Chondrocyte (in vitro differentiated cells): ENCODE data around the gene ZNF185. TPM values are rescaled to one million over a fixed set of nuclear protein-coding genes. Genes with fewer than 3 reads are reported as not detected.

ENCODE experiments used
- DNase-seq: peaks from one replicate; pipeline ENCODE4 v3.0.0; 2021; ENCODE audit warnings: mixed read lengths, low spot score
- H3K27ac Mint-ChIP-seq: one replicate; pipeline ENCODE4 v1.8.0; 2021; ENCODE audit warnings: mild to moderate bottlenecking, moderate library complexity, mixed read lengths; ENCODE audit not compliant: unreplicated experiment
- H3K27me3 Mint-ChIP-seq: 2 replicates; pipeline ENCODE4 v1.8.0; 2021; ENCODE audit warnings: low read depth, mixed read lengths
- H3K36me3 Mint-ChIP-seq: 2 replicates; pipeline ENCODE4 v1.8.0; 2021; ENCODE audit warnings: low read depth, mixed read lengths
- H3K4me1 Mint-ChIP-seq: 2 replicates; pipeline ENCODE4 v1.8.0; 2021; ENCODE audit warnings: low read depth, mild to moderate bottlenecking, mixed read lengths
- H3K4me3 Mint-ChIP-seq: one replicate; pipeline ENCODE4 v1.8.0; 2021; ENCODE audit warnings: mild to moderate bottlenecking, moderate library complexity, mixed read lengths; ENCODE audit not compliant: unreplicated experiment
- H3K9me3 Mint-ChIP-seq: 2 replicates; pipeline ENCODE4 v1.8.0; 2021; ENCODE audit warnings: low read depth, mixed read lengths
- CTCF ChIP-seq: fragments of 200-600 bp; sonication (generic); IDR thresholded peaks from 2 replicates; pipeline ENCODE4 v1.5.0; 2021; ENCODE audit warnings: antibody characterized with exemption, mild to moderate bottlenecking, moderate library complexity
- total RNA-seq: library from RNA; stranded (reverse); gene quantifications from 3 replicates; pipeline ENCODE4 v1.2.1, GENCODE V29; 2021

Gene ZNF185
- total RNA-seq, 1 donor from 2014 or later = 14.0 TPM

- H3K9me3 Mint-ChIP-seq = peaks cover 3% of the 10 kb centered on the region
- TF ChIP-seq CTCF = no peak
- no peak overlapping the region for H3K4me3 Mint-ChIP-seq
- H3K27ac Mint-ChIP-seq = no peak overlapping the region
- H3K4me1 Mint-ChIP-seq = peaks cover 2% of the 10 kb centered on the region
- no peaks in the 10 kb centered on the region for H3K27me3 Mint-ChIP-seq
- DNase-seq = no peak
- no peaks in the 10 kb centered on the region for H3K36me3 Mint-ChIP-seq
These were observed 25.7 kb downstream of the ZNF185 start for GRCh38 chrX:152923599-152923998.

GRCh38 chrX:152925835-152926234 lies 28.0 kb downstream of the ZNF185 start:
- Mint-ChIP-seq H3K27ac (no peak overlapping the region), H3K27me3 (no peaks in the 10 kb centered on the region), H3K9me3 (peaks cover 3% of the 10 kb centered on the region), H3K4me3 (no peak overlapping the region), H3K36me3 (no peaks in the 10 kb centered on the region), H3K4me1 (peaks cover 2% of the 10 kb centered on the region)
- no peak for TF ChIP-seq CTCF
- DNase-seq = no peak

- H3K27ac Mint-ChIP-seq = no peak overlapping the region
These were observed 28.4 kb downstream of the ZNF185 start for GRCh38 chrX:152926279-152926678.

GRCh38 chrX:152926923-152927322 lies 29.1 kb downstream of the ZNF185 start:
- no peak for TF ChIP-seq CTCF
- Mint-ChIP-seq H3K4me1 (peaks cover 2% of the 10 kb centered on the region), H3K4me3 (no peak overlapping the region), H3K27ac (no peak overlapping the region), H3K36me3 (no peaks in the 10 kb centered on the region), H3K9me3 (peaks cover 3% of the 10 kb centered on the region), H3K27me3 (no peaks in the 10 kb centered on the region)
- peak; percentile 49 for DNase-seq

More at GRCh38 chrX:152926279-152926678, 28.4 kb downstream of the ZNF185 start:
- Mint-ChIP-seq H3K4me3 (no peak overlapping the region), H3K4me1 (peaks cover 2% of the 10 kb centered on the region), H3K36me3 (no peaks in the 10 kb centered on the region), H3K9me3 (peaks cover 3% of the 10 kb centered on the region), H3K27me3 (no peaks in the 10 kb centered on the region)
- peak; percentile 77 for TF ChIP-seq CTCF
- no peak for DNase-seq

GRCh38 chrX:152927858-152928760 lies 30.2 kb downstream of the ZNF185 start:
- no peak for TF ChIP-seq CTCF

More at GRCh38 chrX:152927858-152928760, 30.2 kb downstream of the ZNF185 start:
- Mint-ChIP-seq H3K36me3 (no peaks in the 10 kb centered on the region), H3K4me3 (no peak overlapping the region), H3K27me3 (no peaks in the 10 kb centered on the region), H3K27ac (no peak overlapping the region), H3K4me1 (peaks cover 2% of the 10 kb centered on the region), H3K9me3 (peaks cover 6% of the 10 kb centered on the region)
- peak; percentile 67 for DNase-seq
